Measurements from ENCODE around the gene SYNDIG1L. TPM values are rescaled to one million over a fixed set of nuclear protein-coding genes. Genes with fewer than 3 reads are reported as not detected.

The SYNDIG1L gene
- polyA plus RNA-seq, 1 donor from 2014 or later: 2.0 TPM

DNA sequence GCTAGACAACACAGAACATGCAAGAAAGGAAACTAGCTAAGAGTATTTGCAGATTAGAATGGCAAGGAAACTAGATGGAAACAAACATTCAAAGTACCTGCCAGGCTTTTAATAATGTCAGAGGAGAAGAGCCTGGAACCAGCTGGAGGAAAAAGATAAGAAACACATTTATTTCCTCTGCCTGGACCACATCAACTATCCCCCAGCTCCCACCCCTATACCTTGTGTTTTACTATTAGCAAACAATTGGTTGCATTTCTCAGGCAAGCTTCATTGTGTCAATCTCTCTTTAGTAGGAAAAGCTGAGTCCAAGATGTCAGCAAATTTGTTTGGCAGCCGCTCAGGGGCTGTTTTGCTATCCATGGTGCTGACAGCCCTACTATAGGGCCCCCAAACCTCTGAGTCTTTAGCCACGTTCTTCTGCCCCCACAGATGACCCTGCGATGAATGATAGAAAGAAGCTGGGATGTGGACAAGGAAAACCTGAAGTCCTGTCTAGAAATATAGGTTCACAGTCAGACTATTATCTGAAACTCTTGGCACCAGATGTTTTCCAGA, 11.6 kb upstream of the SYNDIG1L start:
- Histone ChIP-seq H3K9ac (ENCODE audit: low read length) (no peak overlapping the region), H3K27ac (ENCODE audit: low read length) (no peak overlapping the region), H3K9me2 (ENCODE audit: insufficient read depth, low read length) (no peaks in the 10 kb centered on the region), H3F3A (ENCODE audit: insufficient read depth, low read length, poor library complexity, severe bottlenecking) (no peaks in the 10 kb centered on the region), H4K20me1 (ENCODE audit: insufficient read depth) (no peaks in the 10 kb centered on the region), H3K79me2 (replicated peaks; ENCODE audit: insufficient read depth, low read length) (no peaks in the 10 kb centered on the region), H3K4me2 (ENCODE audit: low read length) (no peak overlapping the region), H2AFZ (ENCODE audit: low read depth, low read length) (no peak overlapping the region), H3K4me3 (ENCODE audit: low read length) (no peak overlapping the region), H3K36me3 (ENCODE audit: insufficient read depth, low read length) (no peaks in the 10 kb centered on the region), H3K27me3 (ENCODE audit: insufficient read depth, low read depth, low read length) (no peaks in the 10 kb centered on the region), H3K9me3 (ENCODE audit: low read length) (no peaks in the 10 kb centered on the region)
- TF ChIP-seq SMC3 (conservative IDR thresholded peaks at IDR 0.05; ENCODE audit: poor library complexity) (no peak), EP300 (conservative IDR thresholded peaks at IDR 0.05; ENCODE audit: poor library complexity, severe bottlenecking) (no peak), MXI1 (conservative IDR thresholded peaks at IDR 0.05; ENCODE audit: poor library complexity, severe bottlenecking) (no peak), EZH2 (IDR thresholded peaks at IDR 0.05; ENCODE audit: borderline replicate concordance, insufficient read depth, low read length, poor library complexity, severe bottlenecking) (no peak), TAF1 (IDR thresholded peaks at IDR 0.05; ENCODE audit: low read depth) (no peak), RAD21 (conservative IDR thresholded peaks at IDR 0.05) (no peak), POLR2AphosphoS5 (IDR thresholded peaks at IDR 0.05) (no peak)
- TF ChIP-seq, protein P1, sequence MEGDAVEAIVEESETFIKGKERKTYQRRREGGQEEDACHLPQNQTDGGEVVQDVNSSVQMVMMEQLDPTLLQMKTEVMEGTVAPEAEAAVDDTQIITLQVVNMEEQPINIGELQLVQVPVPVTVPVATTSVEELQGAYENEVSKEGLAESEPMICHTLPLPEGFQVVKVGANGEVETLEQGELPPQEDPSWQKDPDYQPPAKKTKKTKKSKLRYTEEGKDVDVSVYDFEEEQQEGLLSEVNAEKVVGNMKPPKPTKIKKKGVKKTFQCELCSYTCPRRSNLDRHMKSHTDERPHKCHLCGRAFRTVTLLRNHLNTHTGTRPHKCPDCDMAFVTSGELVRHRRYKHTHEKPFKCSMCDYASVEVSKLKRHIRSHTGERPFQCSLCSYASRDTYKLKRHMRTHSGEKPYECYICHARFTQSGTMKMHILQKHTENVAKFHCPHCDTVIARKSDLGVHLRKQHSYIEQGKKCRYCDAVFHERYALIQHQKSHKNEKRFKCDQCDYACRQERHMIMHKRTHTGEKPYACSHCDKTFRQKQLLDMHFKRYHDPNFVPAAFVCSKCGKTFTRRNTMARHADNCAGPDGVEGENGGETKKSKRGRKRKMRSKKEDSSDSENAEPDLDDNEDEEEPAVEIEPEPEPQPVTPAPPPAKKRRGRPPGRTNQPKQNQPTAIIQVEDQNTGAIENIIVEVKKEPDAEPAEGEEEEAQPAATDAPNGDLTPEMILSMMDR (IDR thresholded peaks at IDR 0.05; ENCODE audit: poor library complexity, severe bottlenecking): no peak
- TF ChIP-seq, protein P2, sequence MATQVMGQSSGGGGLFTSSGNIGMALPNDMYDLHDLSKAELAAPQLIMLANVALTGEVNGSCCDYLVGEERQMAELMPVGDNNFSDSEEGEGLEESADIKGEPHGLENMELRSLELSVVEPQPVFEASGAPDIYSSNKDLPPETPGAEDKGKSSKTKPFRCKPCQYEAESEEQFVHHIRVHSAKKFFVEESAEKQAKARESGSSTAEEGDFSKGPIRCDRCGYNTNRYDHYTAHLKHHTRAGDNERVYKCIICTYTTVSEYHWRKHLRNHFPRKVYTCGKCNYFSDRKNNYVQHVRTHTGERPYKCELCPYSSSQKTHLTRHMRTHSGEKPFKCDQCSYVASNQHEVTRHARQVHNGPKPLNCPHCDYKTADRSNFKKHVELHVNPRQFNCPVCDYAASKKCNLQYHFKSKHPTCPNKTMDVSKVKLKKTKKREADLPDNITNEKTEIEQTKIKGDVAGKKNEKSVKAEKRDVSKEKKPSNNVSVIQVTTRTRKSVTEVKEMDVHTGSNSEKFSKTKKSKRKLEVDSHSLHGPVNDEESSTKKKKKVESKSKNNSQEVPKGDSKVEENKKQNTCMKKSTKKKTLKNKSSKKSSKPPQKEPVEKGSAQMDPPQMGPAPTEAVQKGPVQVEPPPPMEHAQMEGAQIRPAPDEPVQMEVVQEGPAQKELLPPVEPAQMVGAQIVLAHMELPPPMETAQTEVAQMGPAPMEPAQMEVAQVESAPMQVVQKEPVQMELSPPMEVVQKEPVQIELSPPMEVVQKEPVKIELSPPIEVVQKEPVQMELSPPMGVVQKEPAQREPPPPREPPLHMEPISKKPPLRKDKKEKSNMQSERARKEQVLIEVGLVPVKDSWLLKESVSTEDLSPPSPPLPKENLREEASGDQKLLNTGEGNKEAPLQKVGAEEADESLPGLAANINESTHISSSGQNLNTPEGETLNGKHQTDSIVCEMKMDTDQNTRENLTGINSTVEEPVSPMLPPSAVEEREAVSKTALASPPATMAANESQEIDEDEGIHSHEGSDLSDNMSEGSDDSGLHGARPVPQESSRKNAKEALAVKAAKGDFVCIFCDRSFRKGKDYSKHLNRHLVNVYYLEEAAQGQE (IDR thresholded peaks at IDR 0.05; ENCODE audit: borderline replicate concordance): no peak

DNA sequence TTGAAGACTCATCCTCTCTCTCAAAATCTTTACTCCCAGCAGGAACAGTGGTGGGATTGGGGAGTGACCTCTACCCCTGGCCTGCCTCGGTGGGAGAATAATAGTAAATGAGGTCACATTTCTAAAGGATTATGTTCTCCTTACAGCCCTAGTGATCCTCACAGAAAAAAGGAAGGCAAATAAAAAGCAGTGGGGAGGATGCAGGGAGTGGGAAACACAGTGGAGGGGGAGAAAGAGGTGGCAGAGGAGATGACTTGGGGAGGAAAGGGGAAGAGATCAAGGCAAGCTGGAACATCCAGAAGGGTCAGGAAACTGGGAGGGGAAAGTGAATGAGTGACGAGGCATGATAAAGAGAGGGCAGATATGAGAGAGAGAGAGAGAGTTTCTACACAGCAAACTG, 8.3 kb upstream of the SYNDIG1L start:
- Histone ChIP-seq H3K9me3 (ENCODE audit: low read length) (no peaks in the 10 kb centered on the region), H3K27me3 (ENCODE audit: insufficient read depth, low read depth, low read length) (no peaks in the 10 kb centered on the region), H3K79me2 (replicated peaks; ENCODE audit: insufficient read depth, low read length) (no peaks in the 10 kb centered on the region), H2AFZ (ENCODE audit: low read depth, low read length) (no peak overlapping the region), H3K9ac (ENCODE audit: low read length) (no peak overlapping the region), H4K20me1 (ENCODE audit: insufficient read depth) (no peaks in the 10 kb centered on the region), H3F3A (ENCODE audit: insufficient read depth, low read length, poor library complexity, severe bottlenecking) (no peaks in the 10 kb centered on the region), H3K9me2 (ENCODE audit: insufficient read depth, low read length) (no peaks in the 10 kb centered on the region), H3K4me3 (ENCODE audit: low read length) (no peak overlapping the region), H3K36me3 (ENCODE audit: insufficient read depth, low read length) (no peaks in the 10 kb centered on the region), H3K4me2 (ENCODE audit: low read length) (no peak overlapping the region), H3K27ac (ENCODE audit: low read length) (no peak overlapping the region)
- TF ChIP-seq POLR2AphosphoS5 (IDR thresholded peaks at IDR 0.05) (no peak), SMC3 (conservative IDR thresholded peaks at IDR 0.05; ENCODE audit: poor library complexity) (no peak)

All from neural cell (in vitro differentiated cells).